H9 (cell line): ENCODE data around the gene DTNBP1. TPM values are rescaled to one million over a fixed set of nuclear protein-coding genes. Genes with fewer than 3 reads are reported as not detected.

Experiments used
- DNase-seq: peaks from one replicate; pipeline ENCODE4 v3.0.0-alpha.2; 2017
- H2AFZ ChIP-seq: one replicate; pipeline ENCODE4 v1.6.1; 2013; ENCODE audit warnings: mild to moderate bottlenecking, low read length, control low read depth, moderate library complexity
- H2AK5ac ChIP-seq: 2 replicates; pipeline ENCODE4 v1.6.1; 2013; ENCODE audit warnings: low read length, control low read depth, mixed read lengths; ENCODE audit not compliant: insufficient read length
- H2BK120ac ChIP-seq: one replicate; pipeline ENCODE4 v1.6.1; 2013; ENCODE audit warnings: low read depth, mild to moderate bottlenecking, low read length, control low read depth, inconsistent platforms; ENCODE audit not compliant: poor library complexity, severe bottlenecking
- H2BK12ac ChIP-seq: 2 replicates; pipeline ENCODE4 v1.6.1; 2013; ENCODE audit warnings: low read length, control low read depth, mixed read lengths, low read depth; ENCODE audit not compliant: insufficient read length
- H2BK15ac ChIP-seq: 2 replicates; pipeline ENCODE4 v1.6.1; 2013; ENCODE audit warnings: low read depth, low read length, control low read depth
- H2BK20ac ChIP-seq: one replicate; pipeline ENCODE4 v1.6.1; 2013; ENCODE audit warnings: low read depth, mild to moderate bottlenecking, low read length, control low read depth, inconsistent platforms; ENCODE audit not compliant: poor library complexity, severe bottlenecking
- H2BK5ac ChIP-seq: 2 replicates; pipeline ENCODE4 v1.6.1; 2013; ENCODE audit warnings: low read length, control low read depth, mixed read lengths; ENCODE audit not compliant: insufficient read length
- H3K14ac ChIP-seq: 2 replicates; pipeline ENCODE4 v1.6.1; 2013; ENCODE audit warnings: low read length, control low read depth; ENCODE audit not compliant: insufficient read depth
- H3K18ac ChIP-seq: 2 replicates; pipeline ENCODE4 v1.6.1; 2013; ENCODE audit warnings: low read depth, mild to moderate bottlenecking, mixed read lengths, low read length, control low read depth; ENCODE audit not compliant: insufficient read length
- H3K23ac ChIP-seq: 2 replicates; pipeline ENCODE4 v1.6.1; 2013; ENCODE audit warnings: low read length, control low read depth, mixed read lengths, low read depth; ENCODE audit not compliant: insufficient read length
- H3K23me2 ChIP-seq: 2 replicates; pipeline ENCODE4 v1.6.1; 2013; ENCODE audit warnings: low read depth, mild to moderate bottlenecking, mixed read lengths, low read length, control low read depth; ENCODE audit not compliant: insufficient read length, poor library complexity, severe bottlenecking
- H3K27ac ChIP-seq: 2 replicates; pipeline ENCODE4 v1.5.1; 2013; ENCODE audit warnings: low read length, control low read depth, mixed read lengths, low read depth; ENCODE audit not compliant: insufficient read length
- H3K27me3 ChIP-seq: 2 replicates; pipeline ENCODE4 v1.6.1; 2013; ENCODE audit warnings: low read length, control low read depth, inconsistent platforms; ENCODE audit not compliant: insufficient read depth
- H3K4ac ChIP-seq: 2 replicates; pipeline ENCODE4 v1.6.1; 2013; ENCODE audit warnings: low read depth, mild to moderate bottlenecking, control low read depth, inconsistent platforms, low read length, moderate library complexity
- H3K4me1 ChIP-seq: 2 replicates; pipeline ENCODE4 v1.6.1; 2013; ENCODE audit warnings: low read length, control low read depth, inconsistent platforms; ENCODE audit not compliant: insufficient read depth
- H3K4me2 ChIP-seq: 2 replicates; pipeline ENCODE4 v1.6.1; 2013; ENCODE audit warnings: low read length, control low read depth, mixed read lengths; ENCODE audit not compliant: insufficient read length, insufficient read depth
- H3K56ac ChIP-seq: 2 replicates; pipeline ENCODE4 v1.6.1; 2013; ENCODE audit warnings: low read depth, mild to moderate bottlenecking, mixed read lengths, low read length, control low read depth; ENCODE audit not compliant: insufficient read length
- H3K79me1 ChIP-seq: 2 replicates; pipeline ENCODE4 v1.6.1; 2013; ENCODE audit warnings: low read depth, mild to moderate bottlenecking, moderate library complexity, low read length, control low read depth, inconsistent platforms; ENCODE audit not compliant: insufficient read depth, poor library complexity, severe bottlenecking
- H3K79me2 ChIP-seq: 2 replicates; pipeline ENCODE4 v1.6.1; 2013; ENCODE audit warnings: low read length, control low read depth, inconsistent platforms; ENCODE audit not compliant: insufficient read depth
- H3K9ac ChIP-seq: 2 replicates; pipeline ENCODE4 v1.6.1; 2013; ENCODE audit warnings: low read length, control low read depth, mixed read lengths; ENCODE audit not compliant: insufficient read length; ENCODE audit errors: extremely low read depth
- H3K9me3 ChIP-seq: one replicate; pipeline ENCODE4 v1.6.1; 2013; ENCODE audit warnings: low read depth, low read length, inconsistent platforms; ENCODE audit not compliant: control insufficient read depth
- H3T11ph ChIP-seq: one replicate; pipeline ENCODE4 v1.6.1; 2013; ENCODE audit warnings: mild to moderate bottlenecking, low read length, control low read depth, inconsistent platforms
- H4K20me1 ChIP-seq: one replicate; pipeline ENCODE4 v1.6.1; 2013; ENCODE audit not compliant: control insufficient read depth, insufficient read length, insufficient read depth
- H4K5ac ChIP-seq: 2 replicates; pipeline ENCODE4 v1.6.1; 2013; ENCODE audit warnings: low read depth, mild to moderate bottlenecking, mixed read lengths, low read length, control low read depth; ENCODE audit not compliant: insufficient read length
- H4K8ac ChIP-seq: replicated peaks from 2 replicates; pipeline ENCODE4 v1.6.1; 2013; ENCODE audit warnings: low read length, control low read depth, mixed read lengths, low read depth; ENCODE audit not compliant: insufficient read length
- H4K91ac ChIP-seq: 2 replicates; pipeline ENCODE4 v1.6.1; 2013; ENCODE audit warnings: low read depth, mild to moderate bottlenecking, moderate library complexity, mixed read lengths, low read length, control low read depth; ENCODE audit not compliant: insufficient read length
- H3K27ac Mint-ChIP-seq, 3 experiments: 2 replicates in 2 of 3; 3 replicates in 1 of 3; pipeline ENCODE4 v1.8.0; 2020 to 2021; ENCODE audit warnings: mixed read lengths in 3 of 3, mild to moderate bottlenecking in 1 of 3, moderate library complexity in 1 of 3
- H3K27me3 Mint-ChIP-seq: 2 replicates; pipeline ENCODE4 v1.8.0; 2021; ENCODE audit warnings: low read depth, mild to moderate bottlenecking, moderate library complexity, mixed read lengths
- H3K36me3 Mint-ChIP-seq, 3 experiments: 2 replicates in 2 of 3; 3 replicates in 1 of 3; pipeline ENCODE4 v1.8.0; 2020 to 2021; ENCODE audit warnings: low read depth in 3 of 3, mixed read lengths in 3 of 3; ENCODE audit not compliant: insufficient read depth in 1 of 3
- H3K4me1 Mint-ChIP-seq, 2 experiments: 2 replicates each; pipeline ENCODE4 v1.8.0; 2020; ENCODE audit warnings: mixed read lengths in 2 of 2
- H3K4me3 Mint-ChIP-seq, 2 experiments: 2 replicates in 1 of 2; 3 replicates in 1 of 2; pipeline ENCODE4 v1.8.0; 2020 to 2021; ENCODE audit warnings: mild to moderate bottlenecking in 2 of 2, mixed read lengths in 2 of 2, moderate library complexity in 1 of 2
- H3K9me3 Mint-ChIP-seq, 2 experiments: 2 replicates in 1 of 2; 3 replicates in 1 of 2; pipeline ENCODE4 v1.8.0; 2020; ENCODE audit warnings: mild to moderate bottlenecking in 2 of 2, mixed read lengths in 2 of 2, moderate library complexity in 1 of 2
- total RNA-seq: library from RNA; stranded (reverse); gene quantifications from 2 replicates; pipeline ENCODE4 v1.2.1, GENCODE V29; 2021
- TF ChIP-seq, protein P1 (sequence below): fragments of 200-600 bp; sonication (generic); conservative IDR thresholded peaks from 3 replicates; pipeline ENCODE4 v1.8.0; 2021; ENCODE audit warnings: antibody characterized with exemption, mild to moderate bottlenecking

DTNBP1 gene
- total RNA-seq, 1 experiment from 2014 or later, result 12.9 TPM

- H3K23ac ChIP-seq, result no peak overlapping the region
- no peak overlapping the region for H2BK15ac ChIP-seq
- H4K91ac ChIP-seq, result no peak overlapping the region
- Mint-ChIP-seq H3K27me3 (peaks cover 5% of the 10 kb centered on the region), H3K9me3 (peaks cover 3 to 8% of the 10 kb centered on the region in 2 experiments; a peak in 4 of 5 replicates), H3K4me1 (peaks cover 5 to 7% of the 10 kb centered on the region in 2 experiments), H3K4me3 (no peak overlapping the region), H3K27ac (no peak overlapping the region), H3K36me3 (peaks cover 0 to 5% (median 2%) of the 10 kb centered on the region in 3 experiments; a peak in 2 of 7 replicates)
- no peak overlapping the region for H3K56ac ChIP-seq
- H3K9me3 ChIP-seq, result no peaks in the 10 kb centered on the region
- no peak overlapping the region for H3K14ac ChIP-seq
- no peak overlapping the region for H3K18ac ChIP-seq
- H2AK5ac ChIP-seq, result no peak overlapping the region
- no peaks in the 10 kb centered on the region for H4K20me1 ChIP-seq
- H2BK120ac ChIP-seq, result no peak overlapping the region
- H3K4me2 ChIP-seq, result no peak overlapping the region
- no peak overlapping the region for H3K9ac ChIP-seq
- H3K4ac ChIP-seq, result no peak overlapping the region
- no peaks in the 10 kb centered on the region for H3K4me1 ChIP-seq
- no peaks in the 10 kb centered on the region for H3K79me1 ChIP-seq
- H2BK20ac ChIP-seq, result no peak overlapping the region
- no peak overlapping the region for H4K8ac ChIP-seq
- no peak overlapping the region for H3T11ph ChIP-seq
- H4K5ac ChIP-seq, result no peak overlapping the region
- H3K27ac ChIP-seq, result no peak overlapping the region
- TF ChIP-seq, protein P1, sequence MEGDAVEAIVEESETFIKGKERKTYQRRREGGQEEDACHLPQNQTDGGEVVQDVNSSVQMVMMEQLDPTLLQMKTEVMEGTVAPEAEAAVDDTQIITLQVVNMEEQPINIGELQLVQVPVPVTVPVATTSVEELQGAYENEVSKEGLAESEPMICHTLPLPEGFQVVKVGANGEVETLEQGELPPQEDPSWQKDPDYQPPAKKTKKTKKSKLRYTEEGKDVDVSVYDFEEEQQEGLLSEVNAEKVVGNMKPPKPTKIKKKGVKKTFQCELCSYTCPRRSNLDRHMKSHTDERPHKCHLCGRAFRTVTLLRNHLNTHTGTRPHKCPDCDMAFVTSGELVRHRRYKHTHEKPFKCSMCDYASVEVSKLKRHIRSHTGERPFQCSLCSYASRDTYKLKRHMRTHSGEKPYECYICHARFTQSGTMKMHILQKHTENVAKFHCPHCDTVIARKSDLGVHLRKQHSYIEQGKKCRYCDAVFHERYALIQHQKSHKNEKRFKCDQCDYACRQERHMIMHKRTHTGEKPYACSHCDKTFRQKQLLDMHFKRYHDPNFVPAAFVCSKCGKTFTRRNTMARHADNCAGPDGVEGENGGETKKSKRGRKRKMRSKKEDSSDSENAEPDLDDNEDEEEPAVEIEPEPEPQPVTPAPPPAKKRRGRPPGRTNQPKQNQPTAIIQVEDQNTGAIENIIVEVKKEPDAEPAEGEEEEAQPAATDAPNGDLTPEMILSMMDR, result no peak
- H2AFZ ChIP-seq, result no peak overlapping the region
- H2BK12ac ChIP-seq, result no peak overlapping the region
- no peaks in the 10 kb centered on the region for H3K79me2 ChIP-seq
- H3K23me2 ChIP-seq, result no peaks in the 10 kb centered on the region
- H3K27me3 ChIP-seq, result no peaks in the 10 kb centered on the region
- DNase-seq, result no peak
- H2BK5ac ChIP-seq, result no peak overlapping the region
These were observed 22.8 kb upstream of the DTNBP1 start for GRCh38 chr6:15685619-15686018.
